H9 (cell line): ENCODE results near the gene TRIOBP. TPM values are rescaled to one million over a fixed set of nuclear protein-coding genes. Genes with fewer than 3 reads are reported as not detected.
"Not testable (repeated sequence)": the region's sequence is repeated elsewhere in the genome, so short reads cannot be mapped to it uniquely, and the experiment has no call there.

Source experiments
- DNase-seq: peaks from one replicate; pipeline ENCODE4 v3.0.0-alpha.2; 2017
- H2AFZ ChIP-seq: one replicate; pipeline ENCODE4 v1.6.1; 2013; ENCODE audit warnings: mild to moderate bottlenecking, low read length, control low read depth, moderate library complexity
- H2AK5ac ChIP-seq: 2 replicates; pipeline ENCODE4 v1.6.1; 2013; ENCODE audit warnings: low read length, control low read depth, mixed read lengths; ENCODE audit not compliant: insufficient read length
- H2BK120ac ChIP-seq: one replicate; pipeline ENCODE4 v1.6.1; 2013; ENCODE audit warnings: low read depth, mild to moderate bottlenecking, low read length, control low read depth, inconsistent platforms; ENCODE audit not compliant: poor library complexity, severe bottlenecking
- H2BK12ac ChIP-seq: 2 replicates; pipeline ENCODE4 v1.6.1; 2013; ENCODE audit warnings: low read length, control low read depth, mixed read lengths, low read depth; ENCODE audit not compliant: insufficient read length
- H2BK15ac ChIP-seq: 2 replicates; pipeline ENCODE4 v1.6.1; 2013; ENCODE audit warnings: low read depth, low read length, control low read depth
- H2BK20ac ChIP-seq: one replicate; pipeline ENCODE4 v1.6.1; 2013; ENCODE audit warnings: low read depth, mild to moderate bottlenecking, low read length, control low read depth, inconsistent platforms; ENCODE audit not compliant: poor library complexity, severe bottlenecking
- H2BK5ac ChIP-seq: 2 replicates; pipeline ENCODE4 v1.6.1; 2013; ENCODE audit warnings: low read length, control low read depth, mixed read lengths; ENCODE audit not compliant: insufficient read length
- H3K14ac ChIP-seq: 2 replicates; pipeline ENCODE4 v1.6.1; 2013; ENCODE audit warnings: low read length, control low read depth; ENCODE audit not compliant: insufficient read depth
- H3K18ac ChIP-seq: 2 replicates; pipeline ENCODE4 v1.6.1; 2013; ENCODE audit warnings: low read depth, mild to moderate bottlenecking, mixed read lengths, low read length, control low read depth; ENCODE audit not compliant: insufficient read length
- H3K23ac ChIP-seq: 2 replicates; pipeline ENCODE4 v1.6.1; 2013; ENCODE audit warnings: low read length, control low read depth, mixed read lengths, low read depth; ENCODE audit not compliant: insufficient read length
- H3K23me2 ChIP-seq: 2 replicates; pipeline ENCODE4 v1.6.1; 2013; ENCODE audit warnings: low read depth, mild to moderate bottlenecking, mixed read lengths, low read length, control low read depth; ENCODE audit not compliant: insufficient read length, poor library complexity, severe bottlenecking
- H3K27ac ChIP-seq: 2 replicates; pipeline ENCODE4 v1.5.1; 2013; ENCODE audit warnings: low read length, control low read depth, mixed read lengths, low read depth; ENCODE audit not compliant: insufficient read length
- H3K27me3 ChIP-seq: 2 replicates; pipeline ENCODE4 v1.6.1; 2013; ENCODE audit warnings: low read length, control low read depth, inconsistent platforms; ENCODE audit not compliant: insufficient read depth
- H3K4ac ChIP-seq: 2 replicates; pipeline ENCODE4 v1.6.1; 2013; ENCODE audit warnings: low read depth, mild to moderate bottlenecking, control low read depth, inconsistent platforms, low read length, moderate library complexity
- H3K4me1 ChIP-seq: 2 replicates; pipeline ENCODE4 v1.6.1; 2013; ENCODE audit warnings: low read length, control low read depth, inconsistent platforms; ENCODE audit not compliant: insufficient read depth
- H3K4me2 ChIP-seq: 2 replicates; pipeline ENCODE4 v1.6.1; 2013; ENCODE audit warnings: low read length, control low read depth, mixed read lengths; ENCODE audit not compliant: insufficient read length, insufficient read depth
- H3K56ac ChIP-seq: 2 replicates; pipeline ENCODE4 v1.6.1; 2013; ENCODE audit warnings: low read depth, mild to moderate bottlenecking, mixed read lengths, low read length, control low read depth; ENCODE audit not compliant: insufficient read length
- H3K79me1 ChIP-seq: 2 replicates; pipeline ENCODE4 v1.6.1; 2013; ENCODE audit warnings: low read depth, mild to moderate bottlenecking, moderate library complexity, low read length, control low read depth, inconsistent platforms; ENCODE audit not compliant: insufficient read depth, poor library complexity, severe bottlenecking
- H3K79me2 ChIP-seq: 2 replicates; pipeline ENCODE4 v1.6.1; 2013; ENCODE audit warnings: low read length, control low read depth, inconsistent platforms; ENCODE audit not compliant: insufficient read depth
- H3K9ac ChIP-seq: 2 replicates; pipeline ENCODE4 v1.6.1; 2013; ENCODE audit warnings: low read length, control low read depth, mixed read lengths; ENCODE audit not compliant: insufficient read length; ENCODE audit errors: extremely low read depth
- H3K9me3 ChIP-seq: one replicate; pipeline ENCODE4 v1.6.1; 2013; ENCODE audit warnings: low read depth, low read length, inconsistent platforms; ENCODE audit not compliant: control insufficient read depth
- H3T11ph ChIP-seq: one replicate; pipeline ENCODE4 v1.6.1; 2013; ENCODE audit warnings: mild to moderate bottlenecking, low read length, control low read depth, inconsistent platforms
- H4K20me1 ChIP-seq: one replicate; pipeline ENCODE4 v1.6.1; 2013; ENCODE audit not compliant: control insufficient read depth, insufficient read length, insufficient read depth
- H4K5ac ChIP-seq: 2 replicates; pipeline ENCODE4 v1.6.1; 2013; ENCODE audit warnings: low read depth, mild to moderate bottlenecking, mixed read lengths, low read length, control low read depth; ENCODE audit not compliant: insufficient read length
- H4K8ac ChIP-seq: replicated peaks from 2 replicates; pipeline ENCODE4 v1.6.1; 2013; ENCODE audit warnings: low read length, control low read depth, mixed read lengths, low read depth; ENCODE audit not compliant: insufficient read length
- H4K91ac ChIP-seq: 2 replicates; pipeline ENCODE4 v1.6.1; 2013; ENCODE audit warnings: low read depth, mild to moderate bottlenecking, moderate library complexity, mixed read lengths, low read length, control low read depth; ENCODE audit not compliant: insufficient read length
- H3K27ac Mint-ChIP-seq, 3 experiments: 2 replicates in 2 of 3; 3 replicates in 1 of 3; pipeline ENCODE4 v1.8.0; 2020 to 2021; ENCODE audit warnings: mixed read lengths in 3 of 3, mild to moderate bottlenecking in 1 of 3, moderate library complexity in 1 of 3
- H3K27me3 Mint-ChIP-seq: 2 replicates; pipeline ENCODE4 v1.8.0; 2021; ENCODE audit warnings: low read depth, mild to moderate bottlenecking, moderate library complexity, mixed read lengths
- H3K36me3 Mint-ChIP-seq, 3 experiments: 2 replicates in 2 of 3; 3 replicates in 1 of 3; pipeline ENCODE4 v1.8.0; 2020 to 2021; ENCODE audit warnings: low read depth in 3 of 3, mixed read lengths in 3 of 3; ENCODE audit not compliant: insufficient read depth in 1 of 3
- H3K4me1 Mint-ChIP-seq, 2 experiments: 2 replicates each; pipeline ENCODE4 v1.8.0; 2020; ENCODE audit warnings: mixed read lengths in 2 of 2
- H3K4me3 Mint-ChIP-seq, 2 experiments: 2 replicates in 1 of 2; 3 replicates in 1 of 2; pipeline ENCODE4 v1.8.0; 2020 to 2021; ENCODE audit warnings: mild to moderate bottlenecking in 2 of 2, mixed read lengths in 2 of 2, moderate library complexity in 1 of 2
- H3K9me3 Mint-ChIP-seq, 2 experiments: 2 replicates in 1 of 2; 3 replicates in 1 of 2; pipeline ENCODE4 v1.8.0; 2020; ENCODE audit warnings: mild to moderate bottlenecking in 2 of 2, mixed read lengths in 2 of 2, moderate library complexity in 1 of 2
- CTCF ChIP-seq: fragments of 200-600 bp; sonication (generic); conservative IDR thresholded peaks from 3 replicates; pipeline ENCODE4 v1.8.0; 2021; ENCODE audit warnings: antibody characterized with exemption, mild to moderate bottlenecking
- WGBS: extraction: QIAGEN DNeasy Blood & Tissue Kit; methylation state at CpG from one replicate; pipeline ENCODE4 v1.1.7; 2013; ENCODE audit warnings: missing lambda C conversion rate, low lambda C conversion rate, mixed read lengths; ENCODE audit not compliant: insufficient read length; ENCODE audit errors: extremely low coverage; 5-methylcytosine and 5-hydroxymethylcytosine counted together
- total RNA-seq: library from RNA; stranded (reverse); gene quantifications from 2 replicates; pipeline ENCODE4 v1.2.1, GENCODE V29; 2021

Gene TRIOBP
- total RNA-seq, 1 experiment from 2014 or later, result 52.7 TPM

- Mint-ChIP-seq H3K9me3 (no peaks in the 10 kb centered on the region), H3K27ac (no peak overlapping the region), H3K27me3 (peaks cover 65% of the 10 kb centered on the region), H3K4me3 (no peak overlapping the region), H3K4me1 (0 out of 4 replicates have a peak, but pooled peaks cover 0 to 3% of the 10 kb centered on the region in 2 experiments), H3K36me3 (no peaks in the 10 kb centered on the region)
- Histone ChIP-seq H2AFZ (no peak overlapping the region), H3K14ac (no peak overlapping the region), H3K4ac (no peak overlapping the region), H3K4me1 (no peaks in the 10 kb centered on the region), H4K20me1 (no peaks in the 10 kb centered on the region), H2BK12ac (no peak overlapping the region), H3K23ac (no peak overlapping the region), H2BK120ac (no peak overlapping the region), H2BK5ac (no peak overlapping the region), H3K9ac (no peak overlapping the region), H3K18ac (no peak overlapping the region), H3K79me1 (no peaks in the 10 kb centered on the region), H3T11ph (no peak overlapping the region), H4K91ac (no peak overlapping the region), H3K27ac (no peak overlapping the region), H3K4me2 (no peak overlapping the region), H2AK5ac (no peak overlapping the region), H3K9me3 (no peaks in the 10 kb centered on the region), H4K8ac (no peak overlapping the region), H4K5ac (no peak overlapping the region), H3K23me2 (no peaks in the 10 kb centered on the region), H3K27me3 (no peaks in the 10 kb centered on the region; the same call in 1 of the 2 replicates), H2BK15ac (no peak overlapping the region), H2BK20ac (no peak overlapping the region), H3K56ac (no peak overlapping the region), H3K79me2 (no peaks in the 10 kb centered on the region)
- no peak for DNase-seq
- no CpG with 5 or more reads among the region's 3 CpGs for WGBS
- TF ChIP-seq CTCF, result no peak
Measured at GRCh38 chr22:37796079-37796478, 99.2 kb downstream of the TRIOBP start.

- H2BK5ac ChIP-seq, H3K4ac ChIP-seq, H2AK5ac ChIP-seq, H3K18ac ChIP-seq, H3K4me2 ChIP-seq, H3K27me3 ChIP-seq, H2BK20ac ChIP-seq, H3K23ac ChIP-seq, H2BK12ac ChIP-seq, H3K27ac ChIP-seq, H4K5ac ChIP-seq, H3K4me3 Mint-ChIP-seq, H3K14ac ChIP-seq, H3K79me1 ChIP-seq, H3K27ac Mint-ChIP-seq, H3K23me2 ChIP-seq, H3K9ac ChIP-seq, H3K36me3 Mint-ChIP-seq, H4K8ac ChIP-seq, H4K20me1 ChIP-seq, H3K4me1 ChIP-seq, H2AFZ ChIP-seq, H3T11ph ChIP-seq, H2BK15ac ChIP-seq, H3K79me2 ChIP-seq, H3K9me3 Mint-ChIP-seq, H3K9me3 ChIP-seq, H3K4me1 Mint-ChIP-seq, H4K91ac ChIP-seq, DNase-seq, H3K56ac ChIP-seq, H2BK120ac ChIP-seq: not testable (repeated sequence)
- H3K27me3 Mint-ChIP-seq, result peaks cover 75% of the 10 kb centered on the region
- no CpG with 5 or more reads among the region's 7 CpGs for WGBS
Measured at GRCh38 chr22:37797259-37797658, 100.4 kb downstream of the TRIOBP start.
